Activated CD8-positive, alpha-beta T cell treated with anti-CD3 and anti-CD28 coated beads, Interleukin-2, amount 10 ng/mL, durations not matched to agents 7 days and 5 days (primary cell): ENCODE measurements around the gene AADAT. TPM values are rescaled to one million over a fixed set of nuclear protein-coding genes. Genes with fewer than 3 reads are reported as not detected.

Experiments
- ATAC-seq: fragments of 150-1000 bp; cut with Tn5 transposase; one replicate; pipeline ENCODE4 v1.10.0; 2021; ENCODE audit warnings: moderate library complexity
- CTCF ChIA-PET: fragments of 350-600 bp; sonication (Branson Sonifier 250); formaldehyde crosslinking; loops from one replicate; lab custom pipeline; 2021; ENCODE audit warnings: antibody characterized with exemption; lab: Charles Lee
- POLR2A ChIA-PET: fragments of 350-600 bp; sonication (Branson Sonifier 250); formaldehyde crosslinking; loops from one replicate; lab custom pipeline; 2021; ENCODE audit warnings: antibody characterized with exemption; lab: Charles Lee
- DNase-seq: peaks from one replicate; pipeline ENCODE4 v3.0.0-alpha.2; 2020
- H3K27ac Mint-ChIP-seq: one replicate; pipeline ENCODE4 v1.8.0; 2021; ENCODE audit warnings: mild to moderate bottlenecking, mixed read lengths
- H3K27me3 Mint-ChIP-seq: one replicate; pipeline ENCODE4 v1.8.0; 2021; ENCODE audit warnings: low read depth, mixed read lengths
- H3K36me3 Mint-ChIP-seq: one replicate; pipeline ENCODE4 v1.8.0; 2021; ENCODE audit warnings: low read depth, mixed read lengths
- H3K4me1 Mint-ChIP-seq: one replicate; pipeline ENCODE4 v1.8.0; 2021; ENCODE audit warnings: low read depth, mixed read lengths
- H3K4me3 Mint-ChIP-seq: one replicate; pipeline ENCODE4 v1.8.0; 2021; ENCODE audit warnings: mild to moderate bottlenecking, mixed read lengths
- H3K9me3 Mint-ChIP-seq: one replicate; pipeline ENCODE4 v1.8.0; 2022; ENCODE audit warnings: mixed read lengths; ENCODE audit not compliant: insufficient read depth
- total RNA-seq, 2 experiments: library from RNA; stranded (reverse); gene quantifications; one replicate each; pipeline ENCODE4 v1.2.3, GENCODE V29; 2021

Gene AADAT
- total RNA-seq, 2 experiments from 2014 or later, result not detected

- ChIA-PET POLR2A (interaction anchor here (1.4 to 1.7 kb wide), 2 partner anchors 407 to 414 kb away, joined by 4 to 5 read pairs; partner anchors contain the start of genes CLCN3 and NEK1), CTCF (no interaction called here)
- peak; percentile 74 for DNase-seq
- peaks cover 58% of the 10 kb centered on the region for H3K27me3 Mint-ChIP-seq
- H3K4me1 Mint-ChIP-seq, result peaks cover 17% of the 10 kb centered on the region
- H3K36me3 Mint-ChIP-seq, result peaks cover 5% of the 10 kb centered on the region
- ATAC-seq, result peak; percentile 86
- H3K27ac Mint-ChIP-seq, result peak within 1 kb of the TSS; percentile 67
- H3K4me3 Mint-ChIP-seq, result peak within 1 kb of the TSS; percentile 85
- H3K9me3 Mint-ChIP-seq, result peaks cover 8% of the 10 kb centered on the region
Measured at GRCh38 chr4:170026253-170027021, 63.3 kb downstream of the AADAT start, which contains the start of gene MFAP3L. Gene MFAP3L, minus strand, starts transcription at chr4:170026395. Its CDS starts 20,518 bp downstream, at chr4:170005877.

- CTCF ChIA-PET, result interaction anchor here (1.1 to 1.3 kb wide), 2 partner anchors 22 to 216 kb away, joined by 3 read pairs; no protein-coding TSS in a partner anchor
- ATAC-seq (no peak), DNase-seq (no peak)
- Mint-ChIP-seq H3K4me1 (peaks cover 17% of the 10 kb centered on the region), H3K4me3 (peak overlapping the region; percentile 66), H3K36me3 (peaks cover 5% of the 10 kb centered on the region), H3K9me3 (peaks cover 8% of the 10 kb centered on the region), H3K27ac (no peak overlapping the region), H3K27me3 (peaks cover 54% of the 10 kb centered on the region)
- POLR2A ChIA-PET, result interaction anchor here (1.4 to 1.7 kb wide), 2 partner anchors 406 to 413 kb away, joined by 4 to 5 read pairs; partner anchors contain the start of genes CLCN3 and NEK1
Measured at GRCh38 chr4:170025523-170026252, 64.1 kb downstream of the AADAT start.

GRCh38 chr4:170022211-170022610 is 67.5 kb downstream of the AADAT start:
- no peak overlapping the region for H3K4me3 Mint-ChIP-seq
- H3K27me3 Mint-ChIP-seq, result peaks cover 31% of the 10 kb centered on the region
- ATAC-seq, result no peak
- no peak overlapping the region for H3K27ac Mint-ChIP-seq
- H3K4me1 Mint-ChIP-seq, result peaks cover 7% of the 10 kb centered on the region
- no peaks in the 10 kb centered on the region for H3K9me3 Mint-ChIP-seq
- DNase-seq, result no peak
- peaks cover 3% of the 10 kb centered on the region for H3K36me3 Mint-ChIP-seq
- ChIA-PET POLR2A (no interaction called here), CTCF (interaction anchor here (0.8 kb wide), 1 partner anchor 9 kb away, joined by 3 read pairs; no protein-coding TSS in a partner anchor)

- H3K4me3 Mint-ChIP-seq, result no peak overlapping the region
- H3K36me3 Mint-ChIP-seq, result no peaks in the 10 kb centered on the region
- H3K9me3 Mint-ChIP-seq, result no peaks in the 10 kb centered on the region
- no peak overlapping the region for H3K27ac Mint-ChIP-seq
- ChIA-PET CTCF (no interaction called here), POLR2A (no interaction called here)
- H3K27me3 Mint-ChIP-seq, result no peaks in the 10 kb centered on the region
- DNase-seq (no peak), ATAC-seq (no peak)
- no peaks in the 10 kb centered on the region for H3K4me1 Mint-ChIP-seq
Measured at GRCh38 chr4:170017252-170017651, 72.5 kb downstream of the AADAT start.

GRCh38 chr4:170015285-170015684 is 74.5 kb downstream of the AADAT start:
- Mint-ChIP-seq H3K4me1 (no peaks in the 10 kb centered on the region), H3K4me3 (no peak overlapping the region), H3K36me3 (no peaks in the 10 kb centered on the region), H3K27me3 (no peaks in the 10 kb centered on the region), H3K9me3 (no peaks in the 10 kb centered on the region), H3K27ac (no peak overlapping the region)
- ChIA-PET POLR2A (no interaction called here), CTCF (no interaction called here)
- no peak for ATAC-seq
- no peak for DNase-seq

GRCh38 chr4:170014359-170015011 is 75.3 kb downstream of the AADAT start:
- no peak overlapping the region for H3K27ac Mint-ChIP-seq
- no peaks in the 10 kb centered on the region for H3K36me3 Mint-ChIP-seq
- DNase-seq (no peak), ATAC-seq (no peak)
- H3K27me3 Mint-ChIP-seq, result no peaks in the 10 kb centered on the region
- H3K9me3 Mint-ChIP-seq, result no peaks in the 10 kb centered on the region
- H3K4me1 Mint-ChIP-seq, result no peaks in the 10 kb centered on the region
- no peak overlapping the region for H3K4me3 Mint-ChIP-seq
- ChIA-PET POLR2A (no interaction called here), CTCF (no interaction called here)

GRCh38 chr4:170012629-170012958 is 77.2 kb downstream of the AADAT start:
- CTCF ChIA-PET, result no interaction called here
- ATAC-seq (no peak), DNase-seq (no peak)
- Mint-ChIP-seq H3K27me3 (no peaks in the 10 kb centered on the region), H3K4me1 (peaks cover 4% of the 10 kb centered on the region), H3K36me3 (no peaks in the 10 kb centered on the region), H3K9me3 (no peaks in the 10 kb centered on the region), H3K27ac (no peak overlapping the region), H3K4me3 (no peak overlapping the region)
- POLR2A ChIA-PET, result interaction anchor here (0.7 kb wide), 1 partner anchor 1451 kb away, joined by 3 read pairs; no protein-coding TSS in a partner anchor

- POLR2A ChIA-PET, result interaction anchor here (0.7 kb wide), 1 partner anchor 1451 kb away, joined by 3 read pairs; no protein-coding TSS in a partner anchor
- Mint-ChIP-seq H3K4me3 (no peak overlapping the region), H3K9me3 (no peaks in the 10 kb centered on the region), H3K27ac (no peak overlapping the region), H3K27me3 (no peaks in the 10 kb centered on the region), H3K36me3 (no peaks in the 10 kb centered on the region), H3K4me1 (peaks cover 4% of the 10 kb centered on the region)
- CTCF ChIA-PET, result no interaction called here
- no peak for DNase-seq
- no peak for ATAC-seq
Measured at GRCh38 chr4:170011921-170012628, 77.7 kb downstream of the AADAT start.

Other genes starting within 250 kb of the AADAT start
- gene MFAP3L, start 63.6 kb downstream of the AADAT start, total RNA-seq, result under 1 TPM; 0.03 to 0.32 TPM